ENCODE results near the gene MAB21L1. TPM values are rescaled to one million over a fixed set of nuclear protein-coding genes. Genes with fewer than 3 reads are reported as not detected.
A peak's percentile ranks its signal among the peaks of the same experiment; 100 is the strongest.

Gene MAB21L1
- total and polyA plus RNA-seq, 2 donors (not counting 1 experiment from before 2014, with no cell fraction given): not detected

GRCh38 chr13:35474496-35475211 lies 1.8 kb downstream of the MAB21L1 start:
- Histone ChIP-seq H2AFZ (ENCODE audit: insufficient read depth, low read depth, low read length, poor library complexity, severe bottlenecking) (no peak overlapping the region), H3K4me2 (replicated peaks; ENCODE audit: low read depth, low read length, poor library complexity, severe bottlenecking) (peak overlapping the region; percentile 74), H3K27ac (ENCODE audit: low read length in 2 of 2) (no peak overlapping the region), H3K36me3 (replicated peaks in 1 of 2; ENCODE audit: control extremely low read depth in 1 of 2, control insufficient read depth in 1 of 2, extremely low read depth in 1 of 2, insufficient read depth in 2 of 2, low read length in 1 of 2) (no peaks in the 10 kb centered on the region), H3K4me1 (ENCODE audit: control insufficient read depth in 2 of 2, insufficient read depth in 2 of 2, low read length in 2 of 2) (peaks cover 36 to 64% of the 10 kb centered on the region in 2 donors), H4K20me1 (ENCODE audit: control insufficient read depth, insufficient read depth, low read length, poor library complexity, severe bottlenecking) (no peaks in the 10 kb centered on the region), H3K79me2 (ENCODE audit: control insufficient read depth, insufficient read depth, low read length) (no peaks in the 10 kb centered on the region), H3K27me3 (replicated peaks in 1 of 4; ENCODE audit: control extremely low read depth in 1 of 4, control insufficient read depth in 3 of 4, insufficient read depth in 4 of 4, low read length in 3 of 4) (peaks cover 3 to 88% (median 77%) of the 10 kb centered on the region in 4 experiments), H3K4me3 (ENCODE audit: control extremely low read depth in 1 of 5, extremely low read depth in 1 of 5, insufficient read depth in 1 of 5, low read depth in 2 of 5, low read length in 4 of 5) (peak overlapping the region in 1 of 5 experiments; percentile 57), H3K9me3 (ENCODE audit: control extremely low read depth in 1 of 3, control insufficient read depth in 2 of 3, insufficient read depth in 1 of 3, low read length in 2 of 3) (peaks cover 0 to 48% (median 10%) of the 10 kb centered on the region in 3 donors), H3K9ac (ENCODE audit: low read length) (peak overlapping the region; percentile 55)
- TF ChIP-seq CTCF (IDR thresholded peaks at IDR 0.05): no peak
- peak; percentile 53 for TF ChIP-seq EZH2 (IDR thresholded peaks at IDR 0.05; ENCODE audit: borderline replicate concordance, insufficient read depth, low read depth, low read length, poor library complexity, severe bottlenecking)
- Mint-ChIP-seq H3K27me3 (peaks cover 84% of the 10 kb centered on the region), H3K9me3 (ENCODE audit: insufficient read depth) (peaks cover 2% of the 10 kb centered on the region), H3K4me3 (peak overlapping the region; percentile 83), H3K4me1 (peaks cover 30% of the 10 kb centered on the region), H3K27ac (no peak overlapping the region)
- 24% methylated on average over 10 of the region's 17 CpGs for WGBS (ENCODE audit: insufficient coverage)
- DNase-seq (peak; percentile 5), ATAC-seq (ENCODE audit: low read depth) (no peak)
- ChIA-PET POLR2A (no interaction called here), CTCF (no interaction called here)
- intact Hi-C loops (cut with micrococcal nuclease): no loop called here

DNA sequence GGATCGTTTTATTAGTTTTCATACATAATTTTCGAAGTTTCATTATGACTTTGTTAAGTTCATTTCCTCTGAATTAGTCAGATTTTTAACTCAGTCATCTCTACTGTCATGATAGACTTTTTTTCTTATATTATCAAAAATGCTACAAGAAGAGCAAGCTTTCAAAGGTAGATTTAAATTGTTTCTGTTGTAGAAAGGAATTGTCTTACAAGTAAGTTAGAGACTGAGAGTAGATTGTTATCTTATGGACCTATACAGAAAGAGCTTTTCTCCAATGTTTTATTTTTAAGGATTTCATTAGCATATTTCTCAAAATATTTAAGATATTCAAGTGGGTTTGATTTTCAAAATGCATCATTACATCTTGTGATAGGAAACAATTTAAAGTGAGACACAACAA lies 2.7 kb downstream of the MAB21L1 start:
- Mint-ChIP-seq H3K9me3 (ENCODE audit: insufficient read depth) (peaks cover 2% of the 10 kb centered on the region), H3K4me1 (peaks cover 30% of the 10 kb centered on the region), H3K27me3 (peaks cover 85% of the 10 kb centered on the region), H3K4me3 (no peak overlapping the region), H3K27ac (no peak overlapping the region)
- Histone ChIP-seq H3K27ac (ENCODE audit: low read length in 2 of 2) (no peak overlapping the region), H3K36me3 (replicated peaks in 1 of 2; ENCODE audit: control extremely low read depth in 1 of 2, control insufficient read depth in 1 of 2, extremely low read depth in 1 of 2, insufficient read depth in 2 of 2, low read length in 1 of 2) (no peaks in the 10 kb centered on the region), H3K79me2 (ENCODE audit: control insufficient read depth, insufficient read depth, low read length) (no peaks in the 10 kb centered on the region), H3K4me1 (ENCODE audit: control insufficient read depth in 2 of 2, insufficient read depth in 2 of 2, low read length in 2 of 2) (peaks cover 35 to 60% of the 10 kb centered on the region in 2 donors), H3K9ac (ENCODE audit: low read length) (no peak overlapping the region), H4K20me1 (ENCODE audit: control insufficient read depth, insufficient read depth, low read length, poor library complexity, severe bottlenecking) (no peaks in the 10 kb centered on the region), H3K27me3 (replicated peaks in 1 of 4; ENCODE audit: control extremely low read depth in 1 of 4, control insufficient read depth in 3 of 4, insufficient read depth in 4 of 4, low read length in 3 of 4) (peaks cover 3 to 87% (median 73%) of the 10 kb centered on the region in 4 experiments), H3K9me3 (ENCODE audit: control extremely low read depth in 1 of 3, control insufficient read depth in 2 of 3, insufficient read depth in 1 of 3, low read length in 2 of 3) (peaks cover 0 to 47% (median 10%) of the 10 kb centered on the region in 3 donors), H3K4me2 (replicated peaks; ENCODE audit: low read depth, low read length, poor library complexity, severe bottlenecking) (no peak overlapping the region), H3K4me3 (ENCODE audit: control extremely low read depth in 1 of 5, extremely low read depth in 1 of 5, insufficient read depth in 1 of 5, low read depth in 2 of 5, low read length in 4 of 5) (no peak overlapping the region), H2AFZ (ENCODE audit: insufficient read depth, low read depth, low read length, poor library complexity, severe bottlenecking) (no peak overlapping the region)
- CTCF ChIA-PET: no interaction called here
- ATAC-seq (ENCODE audit: low read depth) (no peak), DNase-seq (no peak)
- intact Hi-C loops (cut with micrococcal nuclease): no loop called here
- no peak for TF ChIP-seq CTCF (IDR thresholded peaks at IDR 0.05)
- no peak for TF ChIP-seq EZH2 (IDR thresholded peaks at IDR 0.05; ENCODE audit: borderline replicate concordance, insufficient read depth, low read depth, low read length, poor library complexity, severe bottlenecking)
- POLR2A ChIA-PET: no interaction called here
- WGBS (ENCODE audit: insufficient coverage): no CpG with 5 or more reads among the region's 2 CpGs
